ENCODE data around the gene TACC2.

GRCh38 chr10:122093076-122093475, 104.1 kb downstream of the TACC2 start:
- no peak for TF ChIP-seq CTCF (IDR thresholded peaks at IDR 0.05)
- no peak for TF ChIP-seq POLR2A (IDR thresholded peaks at IDR 0.05)

Measured in lower leg skin (tissue), 3 donors.